HEK293T (cell line): ENCODE data around the gene TOPAZ1.

Source experiments
- FOXA1 ChIP-seq: fragments of 450-650 bp; IDR thresholded peaks from 2 replicates; pipeline ENCODE4 v1.6.1; 2016; ENCODE audit warnings: mild to moderate bottlenecking
- SUZ12 ChIP-seq: fragments of 450-650 bp; IDR thresholded peaks from 2 replicates; pipeline ENCODE4 v1.6.1; 2016; ENCODE audit warnings: mild to moderate bottlenecking
- ZNF384 ChIP-seq: fragments of 450-650 bp; IDR thresholded peaks from 2 replicates; pipeline ENCODE4 v1.6.1; 2016

GRCh38 chr3:44326019-44326418 lies 84.3 kb downstream of the TOPAZ1 start:
- TF ChIP-seq SUZ12: no peak
- TF ChIP-seq ZNF384: no peak
- TF ChIP-seq FOXA1: no peak
